GM23338 (cell line): ENCODE data around the gene LRRFIP2. TPM values are rescaled to one million over a fixed set of nuclear protein-coding genes. Genes with fewer than 3 reads are reported as not detected.

ENCODE experiments used
- ATAC-seq: fragments of 200-7000 bp; cut with Tn5 transposase; 3 replicates; pipeline ENCODE4 v1.9.1; 2020
- DNase-seq: peaks from one replicate; pipeline ENCODE4 v3.0.0-alpha.2; 2015; ENCODE audit warnings: low spot score
- H2AFZ ChIP-seq: fragments of 200-600 bp; sonication (generic); 2 replicates; pipeline ENCODE4 v1.8.0; 2016; ENCODE audit warnings: antibody characterized with exemption, mild to moderate bottlenecking, moderate library complexity
- H3F3A ChIP-seq: fragments of 200-600 bp; sonication (generic); replicated peaks from 2 replicates; pipeline ENCODE4 v1.8.0; 2017; ENCODE audit warnings: antibody characterized with exemption, mixed run types, low read depth
- H3K27ac ChIP-seq: fragments of 200-600 bp; sonication (generic); 2 replicates; pipeline ENCODE4 v1.6.1; 2016; ENCODE audit warnings: low read depth
- H3K27me3 ChIP-seq: fragments of 200-600 bp; sonication (generic); 2 replicates; pipeline ENCODE4 v1.8.0; 2016; ENCODE audit warnings: mild to moderate bottlenecking, mixed run types, moderate library complexity; ENCODE audit not compliant: insufficient read depth
- H3K36me3 ChIP-seq: fragments of 200-600 bp; sonication (generic); 2 replicates; pipeline ENCODE4 v1.8.0; 2016; ENCODE audit warnings: mild to moderate bottlenecking; ENCODE audit not compliant: insufficient read depth
- H3K4me1 ChIP-seq: fragments of 200-600 bp; sonication (generic); 2 replicates; pipeline ENCODE4 v1.8.0; 2016; ENCODE audit warnings: mild to moderate bottlenecking, moderate library complexity; ENCODE audit not compliant: insufficient read depth
- H3K4me2 ChIP-seq: fragments of 200-600 bp; sonication (generic); 2 replicates; pipeline ENCODE4 v1.7.1; 2017; ENCODE audit warnings: mixed run types
- H3K4me3 ChIP-seq: fragments of 200-600 bp; sonication (generic); 2 replicates; pipeline ENCODE4 v1.6.1; 2016; ENCODE audit warnings: mixed run types
- H3K79me2 ChIP-seq: fragments of 200-600 bp; sonication (generic); replicated peaks from 2 replicates; pipeline ENCODE4 v1.8.0; 2017; ENCODE audit warnings: mild to moderate bottlenecking; ENCODE audit not compliant: insufficient read depth
- H3K9me2 ChIP-seq: fragments of 200-600 bp; sonication (generic); 2 replicates; pipeline ENCODE4 v1.8.0; 2017; ENCODE audit not compliant: insufficient read depth
- H4K20me1 ChIP-seq: fragments of 200-600 bp; sonication (generic); replicated peaks from 2 replicates; pipeline ENCODE4 v1.8.0; 2017; ENCODE audit warnings: mild to moderate bottlenecking; ENCODE audit not compliant: insufficient read depth
- H3K27ac Mint-ChIP-seq: 2 replicates; pipeline ENCODE4 v1.8.0; 2020; ENCODE audit warnings: inconsistent platforms, mild to moderate bottlenecking, moderate library complexity, mixed read lengths
- H3K27me3 Mint-ChIP-seq: 3 replicates; pipeline ENCODE4 v1.8.0; 2022; ENCODE audit warnings: low read depth, mild to moderate bottlenecking, moderate library complexity, mixed read lengths, inconsistent platforms; ENCODE audit not compliant: insufficient read depth, poor library complexity
- H3K36me3 Mint-ChIP-seq: 3 replicates; pipeline ENCODE4 v1.8.0; 2021; ENCODE audit warnings: low read depth, mild to moderate bottlenecking, inconsistent platforms, moderate library complexity, mixed read lengths
- H3K4me1 Mint-ChIP-seq: 3 replicates; pipeline ENCODE4 v1.8.0; 2020; ENCODE audit warnings: mild to moderate bottlenecking, inconsistent platforms, mixed read lengths
- H3K4me3 Mint-ChIP-seq: 3 replicates; pipeline ENCODE4 v1.8.0; 2021; ENCODE audit warnings: moderate library complexity, mild to moderate bottlenecking, inconsistent platforms, mixed read lengths
- H3K9me3 Mint-ChIP-seq: 3 replicates; pipeline ENCODE4 v1.8.0; 2020; ENCODE audit warnings: moderate library complexity, mild to moderate bottlenecking, inconsistent platforms, mixed read lengths
- CREB1 ChIP-seq: fragments of 250-450 bp; sonication (Bioruptor Pico); IDR thresholded peaks from 2 replicates; pipeline ENCODE4 v1.5.0; 2020; ENCODE audit warnings: low read depth, mild to moderate bottlenecking, moderate library complexity
- CTCF ChIP-seq, 2 experiments: fragments of 200-600 bp in 1 of 2; sonication (generic) in 1 of 2; conservative IDR thresholded peaks; 2 replicates each; pipeline versions ENCODE4 v1.5.1 to v1.6.1; 2016 to 2017; ENCODE audit warnings: antibody characterized with exemption in 2 of 2, low read depth in 2 of 2, mild to moderate bottlenecking in 2 of 2, moderate library complexity in 1 of 2
- EZH2 ChIP-seq: fragments of 200-600 bp; sonication (generic); IDR thresholded peaks from one replicate; pipeline ENCODE4 v1.8.0; 2017; ENCODE audit warnings: antibody characterized with exemption, mild to moderate bottlenecking, low read depth; ENCODE audit not compliant: unreplicated experiment
- EZH2phosphoT487 ChIP-seq: fragments of 200-600 bp; sonication (generic); IDR thresholded peaks from one replicate; pipeline ENCODE4 v1.8.1; 2018; ENCODE audit warnings: antibody characterized with exemption; ENCODE audit not compliant: unreplicated experiment
- JUNB ChIP-seq: IDR thresholded peaks from one replicate; pipeline ENCODE4 v1.6.1; 2016; ENCODE audit warnings: antibody characterized with exemption; ENCODE audit not compliant: unreplicated experiment
- NANOG ChIP-seq: IDR thresholded peaks from 2 replicates; pipeline ENCODE4 v1.6.1; 2016; ENCODE audit warnings: antibody characterized with exemption, borderline replicate concordance
- POLR2AphosphoS5 ChIP-seq: IDR thresholded peaks from 2 replicates; pipeline ENCODE4 v1.6.1; 2016; ENCODE audit warnings: antibody characterized with exemption, low read depth
- REST ChIP-seq: IDR thresholded peaks from one replicate; pipeline ENCODE4 v1.6.1; 2018; ENCODE audit warnings: antibody characterized with exemption; ENCODE audit not compliant: unreplicated experiment
- ZNF114 ChIP-seq: fragments of 250-450 bp; sonication (Bioruptor Pico); IDR thresholded peaks from 2 replicates; pipeline ENCODE4 v1.5.0; 2020; ENCODE audit warnings: mild to moderate bottlenecking, moderate library complexity
- ZNF331 ChIP-seq: fragments of 250-450 bp; sonication (Bioruptor Pico); IDR thresholded peaks from 2 replicates; pipeline ENCODE4 v1.5.0; 2020; ENCODE audit warnings: low read depth, mild to moderate bottlenecking, moderate library complexity
- ZNF462 ChIP-seq: fragments of 250-450 bp; sonication (Bioruptor Pico); IDR thresholded peaks from 2 replicates; pipeline ENCODE4 v1.5.0; 2020; ENCODE audit warnings: mild to moderate bottlenecking, moderate library complexity
- polyA plus RNA-seq: library from polyadenylated mRNA; unstranded; fragments of >200 nt; fragmentation: Nextera tagmentation; extraction: Ambion mirVana; gene quantifications from 2 replicates; pipeline ENCODE4 v1.2.1, GENCODE V29; 2016
- total RNA-seq: library from RNA; depleted of rRNA; stranded (reverse); fragments of >200 nt; shearing (Covaris generic); gene quantifications from 2 replicates; pipeline ENCODE4 v1.2.3, GENCODE V29; 2014
- TF ChIP-seq, protein P1 (sequence below): IDR thresholded peaks from 2 replicates; pipeline ENCODE4 v1.6.1; 2016; ENCODE audit warnings: antibody characterized with exemption

LRRFIP2 gene
- total and polyA plus RNA-seq, 2 experiments from 2014 or later, result 20.3 to 29.0 TPM

- Histone ChIP-seq H3K79me2 (no peaks in the 10 kb centered on the region), H3K27me3 (no peaks in the 10 kb centered on the region), H3K4me2 (no peak overlapping the region), H3K27ac (no peak overlapping the region), H4K20me1 (no peaks in the 10 kb centered on the region), H3K9me2 (no peaks in the 10 kb centered on the region), H2AFZ (no peak overlapping the region), H3K4me3 (no peak overlapping the region), H3K4me1 (no peaks in the 10 kb centered on the region), H3F3A (no peaks in the 10 kb centered on the region), H3K36me3 (no peaks in the 10 kb centered on the region)
- peaks cover 4% of the 10 kb centered on the region for H3K27me3 Mint-ChIP-seq
- DNase-seq (no peak), ATAC-seq (no peak)
- no peaks in the 10 kb centered on the region for H3K4me1 Mint-ChIP-seq
- H3K9me3 Mint-ChIP-seq, result no peaks in the 10 kb centered on the region
- TF ChIP-seq NANOG (no peak), CTCF (conservative IDR thresholded peaks at IDR 0.05; ENCODE audit: low read depth in 2 of 2) (no peak), ZNF331 (CRISPR knock-in tag) (no peak), CREB1 (CRISPR knock-in tag) (no peak), EZH2 (no peak), EZH2phosphoT487 (no peak), REST (no peak), JUNB (no peak), ZNF462 (CRISPR knock-in tag) (no peak), POLR2AphosphoS5 (no peak), ZNF114 (no peak)
- TF ChIP-seq, protein P1, sequence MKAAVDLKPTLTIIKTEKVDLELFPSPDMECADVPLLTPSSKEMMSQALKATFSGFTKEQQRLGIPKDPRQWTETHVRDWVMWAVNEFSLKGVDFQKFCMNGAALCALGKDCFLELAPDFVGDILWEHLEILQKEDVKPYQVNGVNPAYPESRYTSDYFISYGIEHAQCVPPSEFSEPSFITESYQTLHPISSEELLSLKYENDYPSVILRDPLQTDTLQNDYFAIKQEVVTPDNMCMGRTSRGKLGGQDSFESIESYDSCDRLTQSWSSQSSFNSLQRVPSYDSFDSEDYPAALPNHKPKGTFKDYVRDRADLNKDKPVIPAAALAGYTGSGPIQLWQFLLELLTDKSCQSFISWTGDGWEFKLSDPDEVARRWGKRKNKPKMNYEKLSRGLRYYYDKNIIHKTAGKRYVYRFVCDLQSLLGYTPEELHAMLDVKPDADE, result no peak
- no peak overlapping the region for H3K4me3 Mint-ChIP-seq
- no peak overlapping the region for H3K27ac Mint-ChIP-seq
- H3K36me3 Mint-ChIP-seq, result no peaks in the 10 kb centered on the region
Measured at GRCh38 chr3:37223576-37223975, 49.2 kb upstream of the LRRFIP2 start.
